Hepatocyte (in vitro differentiated cells): ENCODE results near the gene MRPS15. TPM values are rescaled to one million over a fixed set of nuclear protein-coding genes. Genes with fewer than 3 reads are reported as not detected.
A peak's percentile ranks its signal among the peaks of the same experiment; 100 is the strongest.
"Not testable (repeated sequence)": the region's sequence is repeated elsewhere in the genome, so short reads cannot be mapped to it uniquely, and the experiment has no call there.

Experiments used
- DNase-seq: peaks from one replicate; pipeline ENCODE4 v3.0.0-alpha.2; 2016; ENCODE audit warnings: low spot score
- H2AFZ ChIP-seq: fragments of 200-600 bp; sonication (generic); 2 replicates; pipeline ENCODE4 v1.6.0; 2016; ENCODE audit warnings: antibody characterized with exemption, mild to moderate bottlenecking
- H3K27ac ChIP-seq: fragments of 200-600 bp; sonication (generic); 2 replicates; pipeline ENCODE4 v1.5.1; 2016; ENCODE audit warnings: mild to moderate bottlenecking
- H3K27me3 ChIP-seq: fragments of 200-600 bp; sonication (generic); 2 replicates; pipeline ENCODE4 v1.6.1; 2016
- H3K36me3 ChIP-seq: fragments of 200-600 bp; sonication (generic); replicated peaks from 2 replicates; pipeline ENCODE4 v1.5.1; 2016; ENCODE audit warnings: low read depth; ENCODE audit not compliant: insufficient read depth
- H3K4me1 ChIP-seq: fragments of 200-600 bp; sonication (generic); 2 replicates; pipeline ENCODE4 v1.5.1; 2016; ENCODE audit warnings: mild to moderate bottlenecking, moderate library complexity; ENCODE audit not compliant: insufficient read depth
- H3K4me2 ChIP-seq: fragments of 200-600 bp; sonication (generic); 2 replicates; pipeline ENCODE4 v1.6.0; 2016
- H3K4me3 ChIP-seq: fragments of 200-600 bp; sonication (generic); 2 replicates; pipeline ENCODE4 v1.5.1; 2016; ENCODE audit warnings: mild to moderate bottlenecking
- H3K79me2 ChIP-seq: fragments of 200-600 bp; sonication (generic); 2 replicates; pipeline ENCODE4 v1.6.0; 2017; ENCODE audit warnings: mild to moderate bottlenecking
- H3K9me2 ChIP-seq: fragments of 200-600 bp; sonication (generic); replicated peaks from 2 replicates; pipeline ENCODE4 v1.6.0; 2017; ENCODE audit warnings: mild to moderate bottlenecking; ENCODE audit not compliant: insufficient read depth
- H3K9me3 ChIP-seq: fragments of 200-600 bp; sonication (generic); 2 replicates; pipeline ENCODE4 v1.5.1; 2016; ENCODE audit warnings: low read depth, mild to moderate bottlenecking
- H4K20me1 ChIP-seq: fragments of 200-600 bp; sonication (generic); 2 replicates; pipeline ENCODE4 v1.6.0; 2016; ENCODE audit warnings: mild to moderate bottlenecking; ENCODE audit not compliant: insufficient read depth, poor library complexity, severe bottlenecking
- EZH2 ChIP-seq: fragments of 200-600 bp; sonication (generic); IDR thresholded peaks from 2 replicates; pipeline ENCODE4 v1.6.1; 2016; ENCODE audit warnings: antibody characterized with exemption, mild to moderate bottlenecking, borderline replicate concordance
- EZH2phosphoT487 ChIP-seq: fragments of 200-600 bp; sonication (generic); IDR thresholded peaks from one replicate; pipeline ENCODE4 v1.6.1; 2018; ENCODE audit warnings: antibody characterized with exemption, mild to moderate bottlenecking, low read depth, moderate library complexity; ENCODE audit not compliant: unreplicated experiment, severe bottlenecking
- whole genome bisulfite sequencing: methylation state at CpG from one replicate; pipeline ENCODE4 v1.1.6; 2016; ENCODE audit warnings: low lambda C conversion rate; ENCODE audit errors: missing lambda C conversion rate; 5-methylcytosine and 5-hydroxymethylcytosine counted together
- polyA plus RNA-seq: library from polyadenylated mRNA; unstranded; fragments of >200 nt; fragmentation: Nextera tagmentation; extraction: Ambion mirVana; gene quantifications from 2 replicates; pipeline ENCODE4 v1.2.1, GENCODE V29; 2016
- total RNA-seq: library from RNA; depleted of rRNA; stranded (reverse); fragments of >200 nt; gene quantifications from 2 replicates; pipeline ENCODE4 v1.2.3, GENCODE V29; 2014
- TF ChIP-seq, protein P1 (sequence below): fragments of 200-600 bp; sonication (generic); IDR thresholded peaks from 2 replicates; pipeline ENCODE4 v1.5.1; 2016; ENCODE audit warnings: antibody characterized with exemption, mild to moderate bottlenecking; ENCODE audit not compliant: poor library complexity

Gene MRPS15
- total and polyA plus RNA-seq, 2 experiments from 2014 or later = 63.2 to 127 TPM

DNA sequence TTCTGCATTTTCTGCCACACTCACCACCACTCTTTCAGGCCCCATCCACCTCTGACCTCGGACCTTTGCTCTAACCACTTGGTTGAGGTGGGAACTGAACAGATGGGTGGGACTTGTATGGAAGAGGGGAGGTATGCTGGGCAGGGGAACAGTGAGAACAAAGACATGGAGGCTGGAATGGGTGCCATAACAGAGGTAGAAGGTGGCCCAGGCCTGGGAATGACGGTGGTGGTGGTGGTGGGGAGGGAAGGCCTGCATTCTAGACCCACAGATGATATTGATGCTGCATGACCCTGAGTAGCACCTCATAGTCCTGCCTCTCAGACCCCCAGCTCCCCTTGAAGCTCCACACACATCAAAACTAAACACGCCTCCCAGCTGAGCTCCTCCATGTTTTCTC is 23.7 kb upstream of the MRPS15 start:
- Histone ChIP-seq H3K4me1 (peaks cover 11% of the 10 kb centered on the region), H2AFZ (no peak overlapping the region), H4K20me1 (no peaks in the 10 kb centered on the region), H3K4me3 (no peak overlapping the region), H3K79me2 (no peaks in the 10 kb centered on the region), H3K27me3 (no peaks in the 10 kb centered on the region), H3K4me2 (no peak overlapping the region), H3K9me3 (no peaks in the 10 kb centered on the region), H3K9me2 (no peaks in the 10 kb centered on the region), H3K36me3 (no peaks in the 10 kb centered on the region), H3K27ac (peak overlapping the region; percentile 74)
- TF ChIP-seq, protein P1, sequence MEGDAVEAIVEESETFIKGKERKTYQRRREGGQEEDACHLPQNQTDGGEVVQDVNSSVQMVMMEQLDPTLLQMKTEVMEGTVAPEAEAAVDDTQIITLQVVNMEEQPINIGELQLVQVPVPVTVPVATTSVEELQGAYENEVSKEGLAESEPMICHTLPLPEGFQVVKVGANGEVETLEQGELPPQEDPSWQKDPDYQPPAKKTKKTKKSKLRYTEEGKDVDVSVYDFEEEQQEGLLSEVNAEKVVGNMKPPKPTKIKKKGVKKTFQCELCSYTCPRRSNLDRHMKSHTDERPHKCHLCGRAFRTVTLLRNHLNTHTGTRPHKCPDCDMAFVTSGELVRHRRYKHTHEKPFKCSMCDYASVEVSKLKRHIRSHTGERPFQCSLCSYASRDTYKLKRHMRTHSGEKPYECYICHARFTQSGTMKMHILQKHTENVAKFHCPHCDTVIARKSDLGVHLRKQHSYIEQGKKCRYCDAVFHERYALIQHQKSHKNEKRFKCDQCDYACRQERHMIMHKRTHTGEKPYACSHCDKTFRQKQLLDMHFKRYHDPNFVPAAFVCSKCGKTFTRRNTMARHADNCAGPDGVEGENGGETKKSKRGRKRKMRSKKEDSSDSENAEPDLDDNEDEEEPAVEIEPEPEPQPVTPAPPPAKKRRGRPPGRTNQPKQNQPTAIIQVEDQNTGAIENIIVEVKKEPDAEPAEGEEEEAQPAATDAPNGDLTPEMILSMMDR = no peak
- no peak for TF ChIP-seq EZH2phosphoT487
- 91% methylated on average over 3 of the region's 3 CpGs for WGBS
- DNase-seq = no peak

DNA sequence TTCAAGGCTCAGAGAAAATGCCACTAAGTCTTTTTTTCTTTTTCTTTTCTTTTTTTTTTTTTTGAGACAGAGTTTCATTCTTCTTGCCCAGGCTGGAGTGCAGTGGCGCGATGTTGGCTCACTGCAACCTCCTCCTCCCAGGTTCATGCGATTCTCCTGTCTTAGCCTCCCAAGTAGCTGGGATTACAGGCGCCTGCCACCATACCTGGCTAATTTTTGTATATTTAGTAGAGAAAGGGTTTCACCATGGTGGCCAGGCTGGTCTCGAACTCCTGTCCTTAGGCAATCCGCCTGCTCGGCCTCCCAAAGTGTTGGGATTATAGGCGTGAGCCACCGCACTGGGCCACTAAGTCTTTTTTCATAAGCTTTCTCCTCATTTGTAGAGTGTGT is 23.1 kb upstream of the MRPS15 start:
- H3K27me3 ChIP-seq, H3K4me2 ChIP-seq, H3K79me2 ChIP-seq, H2AFZ ChIP-seq, H3K9me2 ChIP-seq, H3K9me3 ChIP-seq, DNase-seq, H3K36me3 ChIP-seq, H4K20me1 ChIP-seq, H3K4me3 ChIP-seq: not testable (repeated sequence)
- peak overlapping the region; percentile 71 for H3K27ac ChIP-seq
- peaks cover 17% of the 10 kb centered on the region for H3K4me1 ChIP-seq
- 90% methylated on average over 9 of the region's 9 CpGs for WGBS

DNA sequence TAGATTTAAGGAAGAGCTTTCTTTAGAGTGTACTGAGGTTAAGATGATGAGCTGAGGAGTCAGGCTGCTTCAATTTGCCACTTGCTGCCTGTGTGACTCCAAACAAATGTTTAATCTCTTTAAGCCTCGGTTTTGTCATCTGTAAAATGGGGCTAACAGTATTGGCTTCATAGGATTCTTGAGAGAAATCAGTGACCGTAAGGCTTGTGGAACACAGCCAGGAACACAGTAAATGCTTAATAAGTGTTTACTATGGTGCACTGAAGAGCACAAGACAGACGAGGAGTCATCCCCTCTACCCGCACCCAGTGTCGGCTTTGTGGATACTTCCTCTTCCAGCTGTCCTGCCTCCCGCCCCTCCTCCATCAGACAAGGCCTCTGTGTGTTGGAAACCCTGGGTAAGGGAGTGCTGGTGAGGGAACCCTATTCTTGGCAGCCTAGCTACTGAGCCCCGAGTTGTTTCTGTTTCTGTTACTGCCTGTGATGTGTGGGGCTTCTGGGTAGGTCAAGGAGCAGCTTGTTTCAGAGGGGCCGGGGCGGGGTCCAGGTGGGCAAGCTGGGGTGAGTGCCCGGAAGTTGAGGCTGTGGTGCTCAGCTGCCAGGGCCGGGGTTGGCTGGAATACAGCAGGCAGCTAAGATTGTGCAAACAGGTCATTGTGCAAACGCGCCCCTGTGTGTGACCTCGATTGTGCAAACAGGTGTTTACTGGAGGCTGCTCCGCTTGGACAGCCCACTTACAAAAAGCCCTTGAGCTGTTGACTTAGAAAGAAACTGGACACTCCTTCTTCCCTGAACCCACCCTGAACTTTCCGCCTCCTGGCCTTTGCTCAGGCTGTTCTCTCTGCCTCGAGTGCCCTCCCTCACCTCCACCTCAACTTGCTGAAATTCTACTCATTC is 22.5 kb upstream of the MRPS15 start:
- H3K79me2 ChIP-seq = no peaks in the 10 kb centered on the region
- H3K4me3 ChIP-seq = no peak overlapping the region
- H3K27me3 ChIP-seq = no peaks in the 10 kb centered on the region
- H3K4me2 ChIP-seq = peak overlapping the region; percentile 39
- peak overlapping the region; percentile 18 for H2AFZ ChIP-seq
- H3K36me3 ChIP-seq = no peaks in the 10 kb centered on the region
- H3K4me1 ChIP-seq = peaks cover 23% of the 10 kb centered on the region
- H3K9me3 ChIP-seq = no peaks in the 10 kb centered on the region
- 59% methylated on average over 17 of the region's 17 CpGs for WGBS
- H3K27ac ChIP-seq = peak overlapping the region; percentile 85
- DNase-seq = peak; percentile 86
- TF ChIP-seq EZH2phosphoT487 (no peak), EZH2 (no peak)
- TF ChIP-seq, protein P1 = no peak
- no peaks in the 10 kb centered on the region for H4K20me1 ChIP-seq
- H3K9me2 ChIP-seq = no peaks in the 10 kb centered on the region

DNA sequence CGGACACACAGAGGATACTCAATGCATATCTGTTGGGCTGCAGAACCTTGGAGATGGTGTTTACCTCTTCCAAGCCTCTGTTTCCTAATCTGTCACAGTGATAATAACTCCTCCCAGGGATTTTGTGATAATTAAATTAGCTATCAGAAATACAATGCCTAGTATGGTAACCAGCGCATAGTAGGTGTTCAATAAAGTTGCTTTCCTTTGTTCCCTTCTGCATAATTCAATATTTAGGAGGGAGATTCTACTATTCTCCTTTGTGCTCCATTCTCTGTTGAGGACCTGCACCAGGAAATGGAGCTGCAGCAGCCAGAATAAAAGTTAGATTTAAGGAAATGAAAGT is 21.9 kb upstream of the MRPS15 start:
- H3K36me3 ChIP-seq = no peaks in the 10 kb centered on the region
- no peaks in the 10 kb centered on the region for H3K79me2 ChIP-seq
- H4K20me1 ChIP-seq = no peaks in the 10 kb centered on the region
- H3K27ac ChIP-seq = peak overlapping the region; percentile 85
- DNase-seq = no peak
- no peaks in the 10 kb centered on the region for H3K9me2 ChIP-seq
- WGBS = 95% methylated on average over 2 of the region's 2 CpGs
- H3K4me2 ChIP-seq = no peak overlapping the region
- TF ChIP-seq EZH2 = no peak
- no peak for TF ChIP-seq EZH2phosphoT487
- TF ChIP-seq, protein P1 = no peak
- H3K27me3 ChIP-seq = no peaks in the 10 kb centered on the region
- no peak overlapping the region for H2AFZ ChIP-seq
- H3K4me1 ChIP-seq = peaks cover 28% of the 10 kb centered on the region
- H3K9me3 ChIP-seq = no peaks in the 10 kb centered on the region
- no peak overlapping the region for H3K4me3 ChIP-seq
